Epithelial cell of proximal tubule (primary cell): ENCODE data around the gene DBET. TPM values are rescaled to one million over a fixed set of nuclear protein-coding genes. Genes with fewer than 3 reads are reported as not detected.
A peak's percentile ranks its signal among the peaks of the same experiment; 100 is the strongest.
"Not testable (repeated sequence)": the region's sequence is repeated elsewhere in the genome, so short reads cannot be mapped to it uniquely, and the experiment has no call there.

Experiments used
- DNase-seq: peaks from one replicate; pipeline ENCODE4 v3.0.0-alpha.2; 2011; ENCODE audit warnings: low read depth
- H3K4me3 ChIP-seq: 2 replicates; pipeline ENCODE4 v1.5.1; 2011; ENCODE audit warnings: low read depth, mild to moderate bottlenecking, low read length
- total RNA-seq: library from RNA; depleted of rRNA; stranded (reverse); fragments of >200 nt; gene quantifications from 2 replicates; pipeline ENCODE4 v1.2.3, GENCODE V29; 2015
- TF ChIP-seq, protein P1 (sequence below): conservative IDR thresholded peaks from 2 replicates; pipeline ENCODE4 v1.5.1; 2012; ENCODE audit warnings: low read depth, mild to moderate bottlenecking, low read length

The DBET gene
- not detected in 2 replicates for total RNA-seq

DNA sequence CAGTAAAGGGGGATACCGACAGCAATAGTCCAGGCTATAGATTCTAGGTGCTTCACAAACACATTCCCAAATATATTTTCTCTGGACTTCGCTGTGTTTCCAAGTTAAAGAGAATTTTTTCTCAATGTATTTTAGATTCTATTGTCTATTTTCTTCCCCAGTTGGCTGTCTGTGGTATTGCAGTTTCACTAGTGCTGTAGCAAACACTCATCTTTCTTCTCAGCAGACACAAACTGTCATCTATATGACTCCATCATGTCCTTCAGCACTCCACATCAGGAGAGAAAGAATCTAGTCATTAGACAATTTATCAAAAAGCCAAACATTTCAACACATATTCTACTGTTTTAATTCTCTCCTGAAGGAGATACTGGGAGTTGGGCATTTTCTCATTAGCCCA is at the start of gene DBET:
Gene DBET, plus strand, starts transcription at position 161 of the 400 bp plus-strand sequence.
- DNase-seq, H3K4me3 ChIP-seq: not testable (repeated sequence)

DNA sequence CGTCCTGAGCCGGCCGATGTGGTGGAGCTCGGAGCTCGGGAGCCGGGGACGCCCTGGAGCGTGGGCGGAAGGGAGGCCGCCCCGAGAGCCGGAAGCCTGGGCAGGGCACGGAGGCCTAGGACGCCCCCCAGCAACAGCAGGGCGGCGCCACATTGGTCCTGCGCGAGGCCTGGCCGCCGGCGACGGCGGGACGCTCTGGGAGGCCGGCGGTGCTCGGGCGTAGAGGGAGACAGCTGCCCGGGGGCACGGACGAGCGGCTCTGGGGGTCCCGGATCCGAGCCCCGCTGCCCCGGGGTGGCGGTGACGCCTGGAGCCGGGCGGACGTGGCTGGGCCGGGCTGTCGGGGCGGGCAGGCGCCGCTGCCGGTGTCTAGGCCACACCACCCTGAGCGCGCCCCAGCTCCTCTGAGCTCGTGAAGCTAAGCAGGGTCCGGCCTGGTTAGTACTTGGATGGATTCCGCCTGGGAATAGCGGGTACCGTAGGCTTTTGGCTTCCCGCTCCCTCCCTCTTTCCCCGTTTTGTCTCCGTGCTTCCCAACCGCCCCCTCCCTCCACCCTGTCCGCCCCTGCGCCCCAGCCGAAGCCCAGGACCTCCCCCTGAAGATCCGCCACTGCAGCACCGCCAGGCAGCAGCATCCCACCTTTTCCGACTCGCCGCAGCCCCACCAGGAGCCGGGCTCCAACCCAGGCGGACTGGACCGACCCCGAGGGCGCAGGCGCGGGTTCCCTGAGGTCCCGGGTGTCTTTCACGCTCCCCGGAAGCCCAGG is 49.3 kb upstream of the DBET start:
- TF ChIP-seq, protein P1, sequence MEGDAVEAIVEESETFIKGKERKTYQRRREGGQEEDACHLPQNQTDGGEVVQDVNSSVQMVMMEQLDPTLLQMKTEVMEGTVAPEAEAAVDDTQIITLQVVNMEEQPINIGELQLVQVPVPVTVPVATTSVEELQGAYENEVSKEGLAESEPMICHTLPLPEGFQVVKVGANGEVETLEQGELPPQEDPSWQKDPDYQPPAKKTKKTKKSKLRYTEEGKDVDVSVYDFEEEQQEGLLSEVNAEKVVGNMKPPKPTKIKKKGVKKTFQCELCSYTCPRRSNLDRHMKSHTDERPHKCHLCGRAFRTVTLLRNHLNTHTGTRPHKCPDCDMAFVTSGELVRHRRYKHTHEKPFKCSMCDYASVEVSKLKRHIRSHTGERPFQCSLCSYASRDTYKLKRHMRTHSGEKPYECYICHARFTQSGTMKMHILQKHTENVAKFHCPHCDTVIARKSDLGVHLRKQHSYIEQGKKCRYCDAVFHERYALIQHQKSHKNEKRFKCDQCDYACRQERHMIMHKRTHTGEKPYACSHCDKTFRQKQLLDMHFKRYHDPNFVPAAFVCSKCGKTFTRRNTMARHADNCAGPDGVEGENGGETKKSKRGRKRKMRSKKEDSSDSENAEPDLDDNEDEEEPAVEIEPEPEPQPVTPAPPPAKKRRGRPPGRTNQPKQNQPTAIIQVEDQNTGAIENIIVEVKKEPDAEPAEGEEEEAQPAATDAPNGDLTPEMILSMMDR = no peak
- peak overlapping the region; percentile 53 for H3K4me3 ChIP-seq
- no peak for DNase-seq

DNA sequence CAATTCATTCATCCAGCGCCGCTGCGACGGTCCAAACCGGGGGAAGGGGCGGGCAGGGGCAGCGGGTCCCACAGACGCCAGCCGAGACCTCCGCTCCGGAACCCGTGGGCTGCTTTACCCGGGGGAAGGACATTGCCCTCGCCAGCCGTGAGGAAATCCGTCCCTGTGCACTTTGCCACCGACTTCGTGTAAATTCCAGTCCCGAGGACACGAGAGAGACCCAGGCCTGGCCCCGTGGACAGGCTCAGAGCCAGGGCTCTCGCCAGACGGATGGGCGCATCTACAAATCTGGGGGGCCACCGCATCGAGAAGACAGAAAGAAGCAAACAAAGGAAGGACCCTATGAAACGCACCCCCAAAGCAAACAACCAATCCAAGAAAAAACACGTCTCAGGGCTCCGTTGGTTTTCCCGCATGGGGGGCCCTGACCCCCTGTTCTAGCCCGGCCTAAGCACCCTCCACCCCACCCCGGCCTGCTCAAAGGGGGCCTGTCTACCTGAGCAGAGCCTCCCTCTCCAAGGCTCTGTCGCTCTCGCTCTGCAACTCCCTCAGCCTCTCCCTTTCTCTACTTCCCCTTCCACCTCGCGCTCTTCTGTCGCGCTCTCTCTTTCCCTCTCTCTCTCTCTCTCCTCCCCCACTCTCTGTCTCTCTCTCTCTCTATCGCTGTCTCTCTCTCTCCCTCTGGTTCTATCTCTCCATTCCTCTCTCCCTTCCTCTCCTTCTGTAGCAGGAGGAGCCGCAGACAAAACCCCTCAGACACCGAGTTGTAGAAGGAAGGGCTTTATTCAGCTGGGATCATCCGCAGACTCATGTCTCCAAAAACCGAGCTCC is 48.5 kb upstream of the DBET start:
- H3K4me3 ChIP-seq = peak overlapping the region; percentile 53
- DNase-seq = no peak
- TF ChIP-seq, protein P1 = no peak

DNA sequence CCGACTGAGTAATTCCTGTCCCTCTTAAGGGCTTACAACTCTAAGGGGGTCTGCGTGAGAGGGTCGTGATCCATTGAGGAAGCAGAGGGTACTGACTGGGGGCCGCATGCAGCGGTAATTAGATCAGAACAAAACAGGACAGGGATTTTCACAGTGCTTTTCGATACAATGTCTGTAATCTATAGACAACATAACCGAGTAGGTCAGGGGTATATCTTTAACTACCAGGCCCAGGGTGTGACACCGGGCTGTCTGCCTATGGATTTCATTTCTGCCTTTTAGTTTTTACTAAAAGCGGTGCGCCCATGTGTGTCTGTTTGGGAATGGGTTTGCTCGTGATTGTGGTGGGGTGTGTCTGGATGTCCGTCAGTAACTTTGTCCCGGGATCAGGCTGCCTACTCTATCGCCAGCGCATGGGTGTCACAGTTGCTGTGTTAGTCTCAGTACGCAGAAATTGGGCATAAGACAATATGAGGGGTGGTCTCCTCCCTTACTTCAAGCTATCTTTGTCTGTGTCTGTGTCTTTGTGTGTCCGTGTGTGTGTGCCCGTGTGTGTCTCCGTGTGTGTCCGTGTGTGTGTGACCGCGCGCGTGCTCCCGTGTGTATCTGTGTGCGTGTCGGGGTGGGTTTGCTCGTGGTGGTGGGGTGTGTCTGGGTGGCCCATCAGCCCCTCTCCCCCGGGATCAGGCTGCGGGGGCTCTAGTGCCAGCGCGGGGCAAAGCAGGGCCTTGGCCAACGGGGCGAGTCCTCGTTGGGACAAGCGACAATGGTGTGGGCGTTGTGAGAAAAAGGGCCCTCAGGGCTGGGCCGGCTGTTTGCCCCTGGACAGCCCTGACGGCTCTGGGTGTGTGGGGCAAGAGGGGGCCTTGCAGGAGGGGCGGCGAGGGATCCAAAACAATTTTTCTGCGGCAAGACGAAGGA is 47.7 kb upstream of the DBET start:
- H3K4me3 ChIP-seq = no peak overlapping the region
- TF ChIP-seq, protein P1 = no peak
- no peak for DNase-seq

DNA sequence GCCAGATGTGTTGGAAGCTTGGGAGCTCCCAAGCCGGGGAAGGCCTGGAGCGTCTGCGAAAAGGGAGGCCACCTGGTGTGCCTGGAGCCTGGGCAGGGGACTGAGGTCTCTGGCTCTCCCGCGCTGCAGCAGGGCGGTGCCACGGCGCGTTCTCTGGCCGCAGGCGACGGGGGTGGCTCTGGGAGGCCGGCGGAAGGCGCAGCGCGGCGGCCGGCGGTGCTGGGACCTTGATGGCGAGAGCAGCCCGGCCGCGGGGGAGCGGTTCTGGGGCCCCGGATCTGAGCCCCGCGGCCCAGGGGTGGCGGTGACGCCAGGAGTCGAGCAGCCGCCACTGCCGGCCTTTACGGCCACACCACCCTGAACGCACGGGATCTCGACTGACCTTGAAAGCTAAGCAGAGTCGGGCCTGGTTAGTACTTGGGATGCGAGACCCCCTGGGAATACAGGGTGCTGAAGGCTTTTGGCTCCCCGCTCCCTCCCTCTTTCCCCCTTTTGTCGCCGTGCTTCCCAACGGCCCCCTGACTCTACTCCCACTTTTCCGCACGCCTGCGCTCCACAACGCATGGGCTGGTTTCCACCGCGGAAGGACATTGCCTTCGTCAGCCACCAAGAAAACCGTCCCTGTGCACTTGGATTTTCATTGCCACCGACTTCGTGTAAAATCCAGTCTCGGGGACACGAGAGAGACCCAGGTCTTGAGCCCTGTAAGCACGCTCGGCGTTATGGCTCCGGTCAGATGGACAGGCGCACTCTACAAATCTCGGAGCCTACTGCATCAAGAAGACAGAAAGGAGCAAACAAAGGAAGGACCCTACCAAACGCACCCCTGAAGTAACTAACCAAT is 46.7 kb upstream of the DBET start:
- TF ChIP-seq, protein P1 = no peak
- no peak overlapping the region for H3K4me3 ChIP-seq
- DNase-seq = no peak

DNA sequence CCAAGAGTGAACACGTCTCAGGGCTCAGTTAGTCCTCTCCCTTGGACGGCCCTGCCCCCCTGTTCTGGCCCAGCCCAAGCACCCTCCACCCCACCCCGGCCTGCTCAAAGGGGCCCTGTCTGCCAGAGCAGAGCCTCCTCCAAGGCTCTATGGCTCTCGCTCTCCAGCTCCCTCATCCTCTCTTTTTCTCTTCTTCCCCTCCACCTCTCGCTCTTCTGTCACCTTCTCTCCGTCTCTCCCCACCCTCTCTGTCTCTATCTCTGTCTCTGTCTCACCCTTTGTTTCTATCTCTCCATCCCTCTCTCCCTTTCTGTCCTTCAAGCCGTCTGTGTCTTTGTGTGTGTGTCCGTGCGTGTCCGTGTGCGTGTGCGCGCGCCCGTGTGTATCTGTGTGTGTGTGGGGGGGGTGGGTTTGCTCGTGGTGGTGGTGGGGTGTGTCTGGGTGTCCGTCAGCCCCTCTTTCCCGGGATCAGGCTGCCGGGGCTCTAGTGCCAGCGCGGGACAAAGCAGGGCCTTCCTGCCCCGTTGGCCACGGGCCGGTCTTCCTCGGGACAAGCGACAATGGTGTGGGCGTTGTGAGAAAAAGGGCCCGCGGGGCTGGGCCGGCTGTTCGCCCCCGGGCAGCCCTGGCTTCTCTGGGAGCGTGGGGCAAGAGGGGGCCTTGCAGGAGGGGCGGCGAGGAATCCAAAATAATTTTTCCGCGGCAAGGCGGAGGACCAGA is 45.9 kb upstream of the DBET start:
- TF ChIP-seq, protein P1 = no peak
- no peak for DNase-seq
- H3K4me3 ChIP-seq = no peak overlapping the region
